Spleen (tissue), 11 donors: ENCODE results near the gene RTN4R. TPM values are rescaled to one million over a fixed set of nuclear protein-coding genes. Genes with fewer than 3 reads are reported as not detected.

Experiments used
- DNase-seq: peaks from one replicate; pipeline ENCODE4 v3.0.0-alpha.2; 2020
- H3K27ac ChIP-seq, 8 donors: fragments of 200-600 bp; sonication (generic) in 7 of 8; 1 replicate in 4 of 8; 2 replicates in 4 of 8; pipeline versions ENCODE4 v1.5.0 to v1.8.0; 2016 to 2021; ENCODE audit warnings: inconsistent platforms in 4 of 8, mild to moderate bottlenecking in 4 of 8, moderate library complexity in 1 of 8
- H3K27me3 ChIP-seq, 7 donors: fragments of 200-600 bp; sonication (generic) in 6 of 7; replicated peaks in 1 of 7; 1 replicate in 4 of 7; 2 replicates in 3 of 7; pipeline versions ENCODE4 v1.5.0 to v1.8.0; 2016 to 2021; ENCODE audit warnings: inconsistent platforms in 3 of 7, mild to moderate bottlenecking in 1 of 7
- H3K36me3 ChIP-seq, 6 donors: fragments of 200-600 bp; sonication (generic) in 5 of 6; 1 replicate in 4 of 6; 2 replicates in 2 of 6; pipeline versions ENCODE4 v1.5.0 to v1.8.0; 2016 to 2021; ENCODE audit warnings: inconsistent platforms in 2 of 6
- H3K4me1 ChIP-seq, 6 donors: fragments of 200-600 bp; sonication (generic) in 5 of 6; 1 replicate in 3 of 6; 2 replicates in 3 of 6; pipeline versions ENCODE4 v1.5.0 to v1.8.0; 2016 to 2021; ENCODE audit warnings: inconsistent platforms in 3 of 6
- H3K4me3 ChIP-seq, 8 donors: fragments of 200-600 bp; sonication (generic) in 7 of 8; 1 replicate in 4 of 8; 2 replicates in 4 of 8; pipeline versions ENCODE4 v1.5.0 to v1.8.0; 2016 to 2021; ENCODE audit warnings: inconsistent platforms in 4 of 8, mild to moderate bottlenecking in 4 of 8, moderate library complexity in 2 of 8
- H3K9me3 ChIP-seq, 8 donors: fragments of 200-600 bp; sonication (generic) in 7 of 8; 1 replicate in 4 of 8; 2 replicates in 4 of 8; pipeline versions ENCODE4 v1.5.0 to v1.8.0; 2016 to 2021; ENCODE audit warnings: inconsistent platforms in 4 of 8
- CTCF ChIP-seq, 11 experiments: fragments of 200-600 bp in 7 of 11; fragments of 450-650 bp in 4 of 11; sonication (generic) in 4 of 11; IDR thresholded peaks in 8 of 11; conservative IDR thresholded peaks in 3 of 11; 1 replicate in 7 of 11; 2 replicates in 4 of 11; pipeline versions ENCODE4 v1.4.0 to v1.8.0; 2016 to 2021; ENCODE audit warnings: antibody characterized with exemption in 11 of 11, inconsistent platforms in 4 of 11, mild to moderate bottlenecking in 1 of 11
- POLR2A ChIP-seq, 3 donors: fragments of 450-650 bp; IDR thresholded peaks; one replicate each; pipeline ENCODE4 v1.5.1; 2017; ENCODE audit warnings: antibody characterized with exemption in 3 of 3, mild to moderate bottlenecking in 1 of 3
- POLR2AphosphoS5 ChIP-seq, 3 donors: sonication (generic); formaldehyde crosslinking; IDR thresholded peaks; one replicate each; pipeline ENCODE4 v1.5.1; 2017; ENCODE audit warnings: antibody characterized with exemption in 3 of 3
- WGBS, 5 donors: extraction: QIAGEN DNeasy Blood & Tissue Kit in 3 of 5; methylation state at CpG; one replicate each; pipeline versions ENCODE4 v1.1.5 to v1.1.7; 2013 to 2018; 5-methylcytosine and 5-hydroxymethylcytosine counted together
- intact Hi-C: fragments of 100-400 bp; cut with DNase I; formaldehyde crosslinking; loops from one replicate; pipeline ENCODE4 v1.15.0; 2023; ENCODE audit warnings: low total_unique reads
- polyA plus RNA-seq, 3 donors: library from polyadenylated mRNA; stranded (reverse); fragments of 200-250 nt; gene quantifications; one replicate each; pipeline ENCODE4 v1.2.1, GENCODE V29; 2013
- total RNA-seq, 7 donors: library from RNA; depleted of rRNA in 3 of 7; stranded (reverse); fragments of >200 nt in 3 of 7; fragmentation: NEBNext Ultra II Directional in 4 of 7; extraction: Animal tissue kit (Norgen Biotek cat#: 25700) in 4 of 7; gene quantifications; one replicate each; pipeline versions ENCODE4 v1.1.0 to v1.2.1, GENCODE V29; 2016 to 2021
- donor health status: healthy with polysubstance abuse.
- donor health status: DM: no; HTN: no; CAD: no; lungs with moderate emphysema.
- donor health status: DM: no; HTN: no; CAD: no.
- donor health status: Bipolar disorder and iron deficiency.
- donor health status: healthy.
- donor health status: DM: no; HTN: no; CAD: no.
- donor health status: DM: yes; HTN: yes; CAD: no.

Gene RTN4R
- total and polyA plus RNA-seq, 10 donors = 1.5 to 11.8 (median 6.1) TPM

DNA sequence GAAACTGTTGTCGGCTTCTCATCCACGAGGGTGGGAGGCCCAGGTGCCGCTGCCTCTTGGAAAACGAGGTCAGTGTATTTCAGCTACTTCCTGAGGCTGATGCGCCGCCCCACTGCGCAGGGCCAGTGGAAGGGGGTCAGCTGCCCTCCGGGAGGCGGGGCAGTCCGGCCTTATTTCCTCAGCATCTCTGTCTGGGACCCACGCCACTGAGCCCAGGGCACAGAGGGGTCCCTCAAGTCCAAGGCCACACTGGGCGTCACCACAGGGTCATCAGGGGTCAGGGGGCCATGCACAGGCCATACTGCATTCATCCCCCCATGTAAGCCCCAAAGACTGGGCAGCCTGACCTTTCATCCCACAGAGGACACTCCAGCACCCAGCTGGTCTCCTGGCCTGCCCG lies 12.1 kb downstream of the RTN4R start:
- no peaks in the 10 kb centered on the region for H3K36me3 ChIP-seq
- no peak overlapping the region for H3K4me3 ChIP-seq
- DNase-seq = no peak
- intact Hi-C loops = no loop called here
- no peaks in the 10 kb centered on the region for H3K27me3 ChIP-seq
- H3K9me3 ChIP-seq = no peaks in the 10 kb centered on the region
- H3K4me1 ChIP-seq = peaks cover 2 to 60% (median 30%) of the 10 kb centered on the region in 6 donors
- H3K27ac ChIP-seq = peak overlapping the region in 4 of 8 donors; percentile 29 to 45 (median 40)
- TF ChIP-seq POLR2A (IDR thresholded peaks at IDR 0.05) = no peak
- TF ChIP-seq POLR2AphosphoS5 (IDR thresholded peaks at IDR 0.05) = no peak
- TF ChIP-seq CTCF (IDR thresholded peaks at IDR 0.05 in 8 of 11, conservative IDR thresholded peaks at IDR 0.05 in 3 of 11) = no peak
- 61 to 83% (median 71%) methylated on average over 10 to 13 of the region's 13 CpGs for WGBS, 5 donors

- H3K9me3 ChIP-seq = no peaks in the 10 kb centered on the region
- TF ChIP-seq POLR2A (IDR thresholded peaks at IDR 0.05) = no peak
- TF ChIP-seq POLR2AphosphoS5 (IDR thresholded peaks at IDR 0.05) = no peak
- no peak for TF ChIP-seq CTCF (IDR thresholded peaks at IDR 0.05 in 8 of 11, conservative IDR thresholded peaks at IDR 0.05 in 3 of 11)
- WGBS, 5 donors = 83 to 90% (median 87%) methylated on average over 19 to 23 of the region's 23 CpGs
- peak overlapping the region in 4 of 8 donors; percentile 20 to 43 (median 25) for H3K27ac ChIP-seq
- intact Hi-C loops = no loop called here
- no peaks in the 10 kb centered on the region for H3K27me3 ChIP-seq
- no peaks in the 10 kb centered on the region for H3K36me3 ChIP-seq
- no peak for DNase-seq
- peaks cover 2 to 60% (median 30%) of the 10 kb centered on the region in 6 donors for H3K4me1 ChIP-seq
- no peak overlapping the region for H3K4me3 ChIP-seq
Measured at GRCh38 chr22:20254975-20255946, 12.9 kb downstream of the RTN4R start.

- H3K4me3 ChIP-seq = no peak overlapping the region
- H3K36me3 ChIP-seq = no peaks in the 10 kb centered on the region
- DNase-seq = no peak
- TF ChIP-seq CTCF (IDR thresholded peaks at IDR 0.05 in 8 of 11, conservative IDR thresholded peaks at IDR 0.05 in 3 of 11) = no peak
- intact Hi-C loops = no loop called here
- H3K4me1 ChIP-seq = peaks cover 21 to 68% (median 42%) of the 10 kb centered on the region in 6 donors
- no peak overlapping the region for H3K27ac ChIP-seq
- H3K27me3 ChIP-seq = no peaks in the 10 kb centered on the region
- no peaks in the 10 kb centered on the region for H3K9me3 ChIP-seq
- 77 to 95% (median 92%) methylated on average over 7 of the region's 7 CpGs for WGBS, 5 donors
Measured at GRCh38 chr22:20253161-20253560, 15.0 kb downstream of the RTN4R start.

- H3K27ac ChIP-seq = no peak overlapping the region
- intact Hi-C loops = no loop called here
- WGBS, 5 donors = 89 to 96% (median 95%) methylated on average over 5 of the region's 5 CpGs
- TF ChIP-seq POLR2A (IDR thresholded peaks at IDR 0.05) (no peak), CTCF (IDR thresholded peaks at IDR 0.05 in 8 of 11, conservative IDR thresholded peaks at IDR 0.05 in 3 of 11) (no peak), POLR2AphosphoS5 (IDR thresholded peaks at IDR 0.05) (no peak)
- no peak overlapping the region for H3K4me3 ChIP-seq
- H3K27me3 ChIP-seq = no peaks in the 10 kb centered on the region
- no peak for DNase-seq
- peaks cover 28 to 77% (median 51%) of the 10 kb centered on the region in 6 donors for H3K4me1 ChIP-seq
- no peaks in the 10 kb centered on the region for H3K9me3 ChIP-seq
- no peaks in the 10 kb centered on the region for H3K36me3 ChIP-seq
Measured at GRCh38 chr22:20251981-20252380, 16.1 kb downstream of the RTN4R start.
